Measurements from ENCODE around the gene AKAP9.

Gene AKAP9

DNA sequence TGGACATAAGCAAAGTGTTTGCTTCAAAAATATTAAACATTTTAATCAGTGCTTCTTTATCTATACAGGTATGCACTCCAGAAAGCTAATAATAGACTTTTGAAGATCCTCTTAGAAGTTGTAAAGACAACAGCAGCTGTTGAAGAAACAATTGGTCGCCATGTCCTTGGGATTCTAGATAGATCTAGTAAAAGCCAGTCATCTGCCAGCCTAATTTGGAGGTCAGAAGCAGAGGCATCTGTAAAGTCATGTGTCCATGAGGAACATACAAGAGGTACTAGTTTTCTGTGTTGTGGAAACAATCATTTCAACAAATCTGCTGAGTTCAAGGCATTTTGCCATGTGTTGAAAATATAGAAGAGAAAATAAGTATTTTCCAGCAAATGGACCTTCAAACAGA is 104.3 kb downstream of the AKAP9 start:
- no peak for DNase-seq (ENCODE audit: low read depth in 1 of 2, low spot score in 1 of 2)
- Histone ChIP-seq H3K27ac (replicated peaks) (no peak overlapping the region), H3K4me3 (replicated peaks; ENCODE audit: insufficient read depth, low read length) (no peak overlapping the region), H3K27me3 (ENCODE audit: insufficient read depth, poor library complexity, severe bottlenecking) (no peaks in the 10 kb centered on the region)
- TF ChIP-seq POLR2AphosphoS5 (IDR thresholded peaks at IDR 0.05; ENCODE audit: low read depth) (no peak), SPI1 (IDR thresholded peaks at IDR 0.05; ENCODE audit: borderline replicate concordance, low read depth) (no peak)
- TF ChIP-seq, protein P1, sequence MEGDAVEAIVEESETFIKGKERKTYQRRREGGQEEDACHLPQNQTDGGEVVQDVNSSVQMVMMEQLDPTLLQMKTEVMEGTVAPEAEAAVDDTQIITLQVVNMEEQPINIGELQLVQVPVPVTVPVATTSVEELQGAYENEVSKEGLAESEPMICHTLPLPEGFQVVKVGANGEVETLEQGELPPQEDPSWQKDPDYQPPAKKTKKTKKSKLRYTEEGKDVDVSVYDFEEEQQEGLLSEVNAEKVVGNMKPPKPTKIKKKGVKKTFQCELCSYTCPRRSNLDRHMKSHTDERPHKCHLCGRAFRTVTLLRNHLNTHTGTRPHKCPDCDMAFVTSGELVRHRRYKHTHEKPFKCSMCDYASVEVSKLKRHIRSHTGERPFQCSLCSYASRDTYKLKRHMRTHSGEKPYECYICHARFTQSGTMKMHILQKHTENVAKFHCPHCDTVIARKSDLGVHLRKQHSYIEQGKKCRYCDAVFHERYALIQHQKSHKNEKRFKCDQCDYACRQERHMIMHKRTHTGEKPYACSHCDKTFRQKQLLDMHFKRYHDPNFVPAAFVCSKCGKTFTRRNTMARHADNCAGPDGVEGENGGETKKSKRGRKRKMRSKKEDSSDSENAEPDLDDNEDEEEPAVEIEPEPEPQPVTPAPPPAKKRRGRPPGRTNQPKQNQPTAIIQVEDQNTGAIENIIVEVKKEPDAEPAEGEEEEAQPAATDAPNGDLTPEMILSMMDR (IDR thresholded peaks at IDR 0.05; ENCODE audit: insufficient read depth, low read length) = no peak
- TF ChIP-seq, protein P2, sequence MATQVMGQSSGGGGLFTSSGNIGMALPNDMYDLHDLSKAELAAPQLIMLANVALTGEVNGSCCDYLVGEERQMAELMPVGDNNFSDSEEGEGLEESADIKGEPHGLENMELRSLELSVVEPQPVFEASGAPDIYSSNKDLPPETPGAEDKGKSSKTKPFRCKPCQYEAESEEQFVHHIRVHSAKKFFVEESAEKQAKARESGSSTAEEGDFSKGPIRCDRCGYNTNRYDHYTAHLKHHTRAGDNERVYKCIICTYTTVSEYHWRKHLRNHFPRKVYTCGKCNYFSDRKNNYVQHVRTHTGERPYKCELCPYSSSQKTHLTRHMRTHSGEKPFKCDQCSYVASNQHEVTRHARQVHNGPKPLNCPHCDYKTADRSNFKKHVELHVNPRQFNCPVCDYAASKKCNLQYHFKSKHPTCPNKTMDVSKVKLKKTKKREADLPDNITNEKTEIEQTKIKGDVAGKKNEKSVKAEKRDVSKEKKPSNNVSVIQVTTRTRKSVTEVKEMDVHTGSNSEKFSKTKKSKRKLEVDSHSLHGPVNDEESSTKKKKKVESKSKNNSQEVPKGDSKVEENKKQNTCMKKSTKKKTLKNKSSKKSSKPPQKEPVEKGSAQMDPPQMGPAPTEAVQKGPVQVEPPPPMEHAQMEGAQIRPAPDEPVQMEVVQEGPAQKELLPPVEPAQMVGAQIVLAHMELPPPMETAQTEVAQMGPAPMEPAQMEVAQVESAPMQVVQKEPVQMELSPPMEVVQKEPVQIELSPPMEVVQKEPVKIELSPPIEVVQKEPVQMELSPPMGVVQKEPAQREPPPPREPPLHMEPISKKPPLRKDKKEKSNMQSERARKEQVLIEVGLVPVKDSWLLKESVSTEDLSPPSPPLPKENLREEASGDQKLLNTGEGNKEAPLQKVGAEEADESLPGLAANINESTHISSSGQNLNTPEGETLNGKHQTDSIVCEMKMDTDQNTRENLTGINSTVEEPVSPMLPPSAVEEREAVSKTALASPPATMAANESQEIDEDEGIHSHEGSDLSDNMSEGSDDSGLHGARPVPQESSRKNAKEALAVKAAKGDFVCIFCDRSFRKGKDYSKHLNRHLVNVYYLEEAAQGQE (IDR thresholded peaks at IDR 0.05; ENCODE audit: insufficient replicate concordance, low read depth) = no peak

DNA sequence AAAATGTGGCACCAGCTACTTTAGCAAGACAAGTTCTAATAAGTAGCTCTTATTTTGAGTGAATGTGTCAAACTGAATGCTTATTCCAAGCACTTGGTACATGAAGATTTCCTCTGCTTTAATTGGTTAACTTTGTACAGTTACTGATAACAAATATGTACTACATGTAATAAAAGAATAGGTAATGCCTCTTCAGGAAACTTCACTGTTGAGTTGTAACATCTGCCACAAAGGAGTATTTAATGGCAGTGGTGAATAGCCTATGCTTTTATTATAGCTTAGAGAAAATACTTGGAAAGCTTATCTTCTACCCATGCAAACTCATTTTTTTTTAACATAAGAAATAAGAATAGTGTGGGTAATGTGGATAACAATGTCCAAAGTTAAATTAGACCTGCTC is 111.0 kb downstream of the AKAP9 start:
- TF ChIP-seq GABPA (IDR thresholded peaks at IDR 0.05; ENCODE audit: low read depth) = no peak
- TF ChIP-seq SPI1 (IDR thresholded peaks at IDR 0.05; ENCODE audit: borderline replicate concordance, low read depth) = no peak
- TF ChIP-seq POLR2AphosphoS5 (IDR thresholded peaks at IDR 0.05; ENCODE audit: low read depth) = no peak
- TF ChIP-seq, protein P1 (IDR thresholded peaks at IDR 0.05; ENCODE audit: insufficient read depth, low read length) = no peak
- TF ChIP-seq, protein P2 (IDR thresholded peaks at IDR 0.05; ENCODE audit: insufficient replicate concordance, low read depth) = no peak
- no peaks in the 10 kb centered on the region for H3K27me3 ChIP-seq (ENCODE audit: insufficient read depth, poor library complexity, severe bottlenecking)
- H3K27ac ChIP-seq (replicated peaks) = no peak overlapping the region
- no peak for DNase-seq (ENCODE audit: low read depth in 1 of 2, low spot score in 1 of 2)
- no peak overlapping the region for H3K4me3 ChIP-seq (replicated peaks; ENCODE audit: insufficient read depth, low read length)

DNA sequence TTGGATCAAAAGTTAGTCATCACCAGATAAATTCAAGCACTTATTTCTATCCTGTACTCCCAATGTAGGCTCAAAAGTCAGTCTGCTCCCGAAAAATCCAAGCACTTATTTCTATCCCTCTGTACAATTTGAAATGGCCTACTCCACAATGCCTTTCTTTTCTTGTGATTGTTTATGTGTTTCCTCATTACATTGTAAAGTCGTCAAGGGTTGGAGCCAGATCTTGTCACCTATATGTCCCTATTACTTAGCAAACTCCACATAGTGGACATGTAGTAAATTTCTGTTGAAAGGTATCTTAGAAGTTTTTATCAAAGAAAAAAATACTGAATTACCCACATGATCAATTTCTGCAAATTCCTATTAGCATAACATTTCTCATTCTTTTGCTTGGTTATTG is 111.5 kb downstream of the AKAP9 start:
- Histone ChIP-seq H3K27ac (replicated peaks) (no peak overlapping the region), H3K27me3 (ENCODE audit: insufficient read depth, poor library complexity, severe bottlenecking) (no peaks in the 10 kb centered on the region), H3K4me3 (replicated peaks; ENCODE audit: insufficient read depth, low read length) (no peak overlapping the region)
- DNase-seq (ENCODE audit: low read depth in 1 of 2, low spot score in 1 of 2) = no peak
- TF ChIP-seq GABPA (IDR thresholded peaks at IDR 0.05; ENCODE audit: low read depth) = no peak
- no peak for TF ChIP-seq POLR2AphosphoS5 (IDR thresholded peaks at IDR 0.05; ENCODE audit: low read depth)
- TF ChIP-seq, protein P2 (IDR thresholded peaks at IDR 0.05; ENCODE audit: insufficient replicate concordance, low read depth) = no peak
- TF ChIP-seq SPI1 (IDR thresholded peaks at IDR 0.05; ENCODE audit: borderline replicate concordance, low read depth) = no peak
- TF ChIP-seq, protein P1 (IDR thresholded peaks at IDR 0.05; ENCODE audit: insufficient read depth, low read length) = no peak

Measured in HL-60 (cell line).